ENCODE results near the gene TMEM131.
A peak's percentile ranks its signal among the peaks of the same experiment; 100 is the strongest.
"Not testable (repeated sequence)": the region's sequence is repeated elsewhere in the genome, so short reads cannot be mapped to it uniquely, and the experiment has no call there.

TMEM131 gene
- long read RNA-seq, donor 1, full-length matches to known transcripts = 1 of 12 reads
- long read RNA-seq, donor 1, partial matches to known transcripts = 11 of 12 reads
- long read RNA-seq, donor 1, other reads (novel, unspliced or antisense) = 0 of 12 reads
- long read RNA-seq, donor 2, full-length matches to known transcripts = 1 of 1 reads
- long read RNA-seq, donor 2, partial matches to known transcripts = 0 of 1 reads
- long read RNA-seq, donor 2, other reads (novel, unspliced or antisense) = 0 of 1 reads
- long read RNA-seq, donor 3, partial matches to known transcripts = 0 of 1 reads
- long read RNA-seq, donor 3, other reads (novel, unspliced or antisense) = 0 of 1 reads
- long read RNA-seq, donor 4, full-length matches to known transcripts = 3 of 14 reads
- long read RNA-seq, donor 4, partial matches to known transcripts = 11 of 14 reads
- long read RNA-seq, donor 4, other reads (novel, unspliced or antisense) = 0 of 14 reads
- long read RNA-seq, donor 5, full-length matches to known transcripts = 1 of 1 reads
- long read RNA-seq, donor 5, partial matches to known transcripts = 0 of 1 reads
- long read RNA-seq, donor 5, other reads (novel, unspliced or antisense) = 0 of 1 reads
- long read RNA-seq, donor 6, full-length matches to known transcripts = 1 of 23 reads
- long read RNA-seq, donor 6, partial matches to known transcripts = 22 of 23 reads
- long read RNA-seq, donor 6, other reads (novel, unspliced or antisense) = 0 of 23 reads
- long read RNA-seq, donor 7, partial matches to known transcripts = 12 of 12 reads
- long read RNA-seq, donor 7, other reads (novel, unspliced or antisense) = 0 of 12 reads
- long read RNA-seq, donor 8, full-length matches to known transcripts = 2 of 15 reads
- long read RNA-seq, donor 8, partial matches to known transcripts = 13 of 15 reads
- long read RNA-seq, donor 8, other reads (novel, unspliced or antisense) = 0 of 15 reads

- DNase-seq = peak; percentile 100
Observed at GRCh38 chr2:97995734-97996624, at the start of gene TMEM131. Gene TMEM131 (minus strand): TSS chr2:97995948. CDS start chr2:97995662, 286 bp downstream.

- not testable (repeated sequence) for DNase-seq
Observed at GRCh38 chr2:98044730-98045129, 49.0 kb upstream of the TMEM131 start.

- no peak for DNase-seq
Observed at GRCh38 chr2:98043101-98043500, 47.4 kb upstream of the TMEM131 start.

- DNase-seq = no peak
Observed at GRCh38 chr2:98040331-98040939, 44.7 kb upstream of the TMEM131 start.

- no peak for DNase-seq
Observed at GRCh38 chr2:98039085-98039756, 43.5 kb upstream of the TMEM131 start.

- DNase-seq = no peak
Observed at GRCh38 chr2:98037666-98038336, 42.1 kb upstream of the TMEM131 start.

- no peak for DNase-seq
Observed at GRCh38 chr2:98037206-98037605, 41.5 kb upstream of the TMEM131 start.

DNA sequence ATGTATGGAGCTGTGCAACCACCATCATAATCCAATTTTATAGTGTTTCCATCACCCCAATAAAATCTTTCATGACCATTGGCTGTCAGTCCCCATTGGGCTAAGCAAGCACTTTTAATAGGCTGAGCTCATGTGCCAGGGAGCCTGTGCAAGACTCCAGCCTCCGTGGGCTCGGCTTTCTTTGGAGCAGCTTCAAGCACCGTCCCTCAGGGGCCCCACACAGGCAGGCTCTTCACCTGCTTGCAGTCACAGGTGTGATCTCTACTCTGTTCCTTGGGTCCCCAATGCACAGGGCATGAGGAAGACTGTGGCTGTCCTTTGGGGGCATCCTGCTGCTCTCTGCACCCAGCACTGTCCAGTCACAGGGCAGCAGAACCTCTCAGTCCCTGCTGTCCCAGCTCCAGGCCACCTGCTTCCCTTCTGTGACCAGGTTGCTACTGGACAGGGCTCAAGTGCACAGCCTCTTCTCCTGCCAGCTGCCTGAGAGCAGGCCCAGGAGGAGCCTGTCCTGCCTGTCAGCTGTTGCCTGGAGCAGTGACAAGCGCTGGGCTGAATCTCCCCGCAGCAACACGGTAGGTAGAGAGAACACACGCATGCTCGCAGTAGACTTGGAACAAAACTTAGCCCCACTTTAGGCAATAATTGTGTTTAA is 40.7 kb upstream of the TMEM131 start:
- no peak for DNase-seq

- no peak for DNase-seq
Observed at GRCh38 chr2:98034745-98035144, 39.0 kb upstream of the TMEM131 start.

DNA sequence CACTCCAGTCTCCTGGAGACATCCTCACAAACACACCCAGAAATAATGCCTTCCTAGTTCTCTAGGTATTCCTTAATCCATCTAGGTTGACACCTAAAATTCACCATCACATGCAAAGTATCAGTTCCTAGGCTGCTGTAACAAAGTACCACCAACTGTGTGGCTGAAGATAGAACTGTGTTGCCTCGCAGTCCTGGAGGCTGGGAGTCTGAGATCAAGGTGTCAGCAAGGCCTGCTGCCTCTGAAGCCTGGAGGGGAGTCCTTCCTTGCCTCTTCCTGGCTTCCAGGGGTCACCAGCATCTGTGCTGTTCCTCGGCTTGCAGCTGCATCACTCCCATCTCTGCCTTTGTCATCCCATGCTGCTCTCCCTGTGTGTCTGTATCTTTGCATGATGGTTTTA is 36.3 kb upstream of the TMEM131 start:
- DNase-seq = no peak

GRCh38 chr2:98029718-98030222 is 34.0 kb upstream of the TMEM131 start:
- DNase-seq = no peak

DNA sequence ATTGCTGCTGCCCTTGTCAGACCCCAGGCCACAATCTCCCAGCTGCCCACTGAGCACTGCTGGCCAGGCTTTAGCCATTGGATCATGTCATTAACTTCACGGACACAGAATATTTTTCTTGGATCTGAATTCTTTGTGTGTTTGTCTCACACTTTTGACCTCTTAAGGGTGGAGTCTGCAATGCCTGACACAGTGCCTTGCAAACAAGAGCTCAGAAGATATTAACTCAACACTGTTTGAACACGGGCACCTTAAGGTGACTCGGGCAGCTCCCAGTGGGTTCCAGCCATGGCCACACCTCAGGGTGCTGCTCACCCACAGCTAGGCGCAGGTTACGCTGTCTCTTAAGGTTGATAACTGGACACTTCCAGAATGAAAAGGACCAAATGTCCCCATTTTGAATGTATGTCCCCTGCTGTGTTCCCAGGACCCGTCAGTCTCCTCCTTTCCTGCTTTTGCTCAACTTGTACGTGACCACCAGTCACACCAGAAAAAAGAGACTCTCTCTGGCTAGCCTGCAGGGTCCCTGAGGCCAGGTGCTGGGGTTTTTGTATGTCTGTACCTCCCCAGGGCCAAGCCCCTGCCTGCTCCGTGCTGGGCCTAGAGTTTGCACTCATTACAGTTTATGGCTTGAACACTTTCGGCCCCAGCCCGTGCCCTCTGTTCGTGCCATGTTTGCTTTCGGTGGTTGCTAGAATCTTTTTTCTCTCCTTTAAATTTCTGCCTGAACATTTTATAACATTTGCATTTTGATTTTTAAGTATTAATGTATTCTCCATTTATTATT is 33.4 kb upstream of the TMEM131 start:
- DNase-seq = no peak

DNA sequence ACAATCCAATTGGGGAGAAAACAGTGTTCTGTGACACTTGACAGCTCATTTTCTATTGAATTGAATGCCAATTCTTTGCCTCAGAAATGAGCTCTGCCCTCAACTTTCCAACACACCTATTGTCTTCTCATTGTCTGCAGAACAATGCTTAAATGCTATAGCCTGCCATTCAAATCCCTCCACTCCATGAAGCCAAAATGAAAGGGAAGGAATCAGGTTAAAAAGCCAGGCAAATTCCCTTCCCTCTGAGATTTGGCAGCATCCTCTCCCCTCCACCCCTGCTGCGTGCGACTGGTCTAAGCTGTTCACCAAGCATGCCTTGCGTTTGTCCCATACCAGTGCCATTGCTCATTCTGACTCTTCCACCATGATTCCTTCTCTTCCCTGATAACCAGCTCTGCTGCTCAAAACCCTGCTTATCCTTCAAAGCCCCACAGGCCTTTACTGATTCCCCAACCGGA is 32.4 kb upstream of the TMEM131 start:
- no peak for DNase-seq

GRCh38 chr2:98027538-98027937 is 31.8 kb upstream of the TMEM131 start:
- no peak for DNase-seq

GRCh38 chr2:98026927-98027522 is 31.3 kb upstream of the TMEM131 start:
- DNase-seq = no peak

- no peak for DNase-seq
Observed at GRCh38 chr2:98026292-98026691, 30.5 kb upstream of the TMEM131 start.

DNA sequence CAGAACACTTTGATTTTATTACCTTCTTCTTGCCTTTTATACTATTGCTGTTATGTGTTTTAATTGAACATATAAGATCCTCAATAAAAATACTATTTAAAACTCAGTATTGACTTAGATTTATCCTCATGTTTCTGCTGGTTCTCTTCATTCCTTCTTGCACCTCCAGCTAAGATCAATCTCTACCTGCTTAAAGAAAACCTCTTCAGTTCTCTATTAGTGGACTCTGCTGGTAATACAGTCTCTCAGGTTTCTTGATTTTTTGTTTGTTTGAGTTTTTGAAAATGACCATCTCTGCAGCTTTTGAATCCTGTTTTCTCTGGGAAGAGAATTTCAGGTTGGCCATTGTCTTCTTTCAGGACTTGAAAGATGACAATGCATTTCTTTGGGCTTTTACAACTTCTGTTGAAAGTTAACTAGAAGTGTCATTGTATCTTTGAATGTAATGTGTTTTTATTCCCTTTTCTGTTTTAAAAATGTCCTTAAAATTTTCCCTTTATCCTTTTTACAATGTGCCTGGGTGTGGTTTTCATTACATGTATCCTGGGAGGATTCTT is 29.8 kb upstream of the TMEM131 start:
- DNase-seq = no peak

DNA sequence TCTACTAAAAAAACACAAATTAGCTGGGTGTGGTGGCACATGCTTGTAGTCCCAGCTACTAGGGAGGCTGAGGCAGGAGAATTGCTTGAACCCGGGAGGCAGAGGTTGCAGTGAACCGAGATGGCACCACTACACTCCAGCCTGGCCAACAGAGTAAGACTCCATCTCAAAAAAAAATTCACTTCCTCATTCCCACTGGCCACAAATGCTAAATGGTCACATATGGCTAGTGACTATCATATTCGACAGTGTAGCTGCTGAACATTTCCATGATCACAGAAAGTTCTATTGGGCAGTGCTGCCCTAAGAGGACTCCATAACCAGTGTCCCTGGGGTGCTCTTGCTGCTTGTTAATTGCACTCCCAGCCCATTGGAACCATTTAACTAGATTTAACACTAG is 26.3 kb upstream of the TMEM131 start:
- not testable (repeated sequence) for DNase-seq
